Measurements from ENCODE around the gene DPP9. TPM values are rescaled to one million over a fixed set of nuclear protein-coding genes. Genes with fewer than 3 reads are reported as not detected.

The DPP9 gene
- total and polyA plus RNA-seq, 2 of the 13 experiments (the other 11 are each of a cell fraction or from before 2014, with no cell fraction given) = 8.4 to 25.8 TPM

GRCh38 chr19:4633140-4633967 lies 90.3 kb downstream of the DPP9 start (continued):
- TF ChIP-seq ZBTB10 (CRISPR knock-in tag; IDR thresholded peaks at IDR 0.05; ENCODE audit: borderline replicate concordance) = no peak
- no peak for TF ChIP-seq GMEB2 (CRISPR knock-in tag; IDR thresholded peaks at IDR 0.05; ENCODE audit: low read depth)
- no peak for TF ChIP-seq ZNF205 (CRISPR knock-in tag; IDR thresholded peaks at IDR 0.05)
- TF ChIP-seq TP53 (CRISPR knock-in tag; conservative IDR thresholded peaks at IDR 0.05) = no peak
- TF ChIP-seq NFRKB (IDR thresholded peaks at IDR 0.05) = no peak
- no peak for TF ChIP-seq ZMAT5 (CRISPR knock-in tag; IDR thresholded peaks at IDR 0.05; ENCODE audit: borderline replicate concordance, low read depth)
- no peak for TF ChIP-seq ZFP41 (CRISPR knock-in tag; IDR thresholded peaks at IDR 0.05; ENCODE audit: borderline replicate concordance)
- no peak for TF ChIP-seq PRPF4 (IDR thresholded peaks at IDR 0.05; ENCODE audit: low read depth, low read length, poor library complexity, severe bottlenecking)
- TF ChIP-seq ATF7-NPFF (CRISPR knock-in tag; IDR thresholded peaks at IDR 0.05; ENCODE audit: low read depth) = no peak
- no peak for TF ChIP-seq ZC3H13 (CRISPR knock-in tag; IDR thresholded peaks at IDR 0.05)
- TF ChIP-seq PPARG (CRISPR knock-in tag; conservative IDR thresholded peaks at IDR 0.05) = no peak

Small RNA genes lying within 50 kb of the gene (microRNA-seq; reads per million reads assigned to microRNA genes)
- gene MIR7-3 = 3.1 reads per million, percentile 20 among the genes with 10 or more reads in this experiment

Small RNA genes lying within 50 kb of the gene (small RNA-seq; reads per million reads assigned to genes)
- 0 to 1.9 (median 0) reads per million in 3 experiments for gene MIR7-3 (ENCODE audit: insufficient read depth in 2 of 3, insufficient read length in 3 of 3, low read depth in 2 of 3, low replicate concordance in 1 of 3)

Other genes starting within 250 kb of the DPP9 start
- 0.80 and 1.3 TPM in 2 replicates for gene PLIN4, start 205.4 kb downstream of the DPP9 start, total RNA-seq (2016; rRNA removed; fragmentation: Illumina TruSeq; extraction: Trizol)
- 1.1 and 1.9 TPM in 2 replicates for gene PLIN4, start 205.4 kb downstream of the DPP9 start, polyA plus RNA-seq (2011; rRNA removed)
- gene PLIN5, start 188.6 kb downstream of the DPP9 start, total RNA-seq (2016; rRNA removed; fragmentation: Illumina TruSeq; extraction: Trizol) = 1.6 and 1.8 TPM in 2 replicates
- 4.8 and 6.3 TPM in 2 replicates for gene PLIN5, start 188.6 kb downstream of the DPP9 start, polyA plus RNA-seq (2011; rRNA removed)
- gene LRG1, start 183.8 kb downstream of the DPP9 start, total RNA-seq (2016; rRNA removed; fragmentation: Illumina TruSeq; extraction: Trizol) = 7.1 and 12.0 TPM in 2 replicates
- gene LRG1, start 183.8 kb downstream of the DPP9 start, polyA plus RNA-seq (2011; rRNA removed) = 39.3 and 48.9 TPM in 2 replicates
- 37.0 and 67.1 TPM in 2 replicates for gene SEMA6B, start 164.2 kb downstream of the DPP9 start, total RNA-seq (2016; rRNA removed; fragmentation: Illumina TruSeq; extraction: Trizol)
- 45.5 and 56.2 TPM in 2 replicates for gene SEMA6B, start 164.2 kb downstream of the DPP9 start, polyA plus RNA-seq (2011; rRNA removed)
- 18.9 and 21.4 TPM in 2 replicates for gene TNFAIP8L1, start 84.3 kb downstream of the DPP9 start, total RNA-seq (2016; rRNA removed; fragmentation: Illumina TruSeq; extraction: Trizol)
- 13.4 and 14.2 TPM in 2 replicates for gene TNFAIP8L1, start 84.3 kb downstream of the DPP9 start, polyA plus RNA-seq (2011; rRNA removed)
- gene MYDGF, start 53.5 kb downstream of the DPP9 start, total RNA-seq (2016; rRNA removed; fragmentation: Illumina TruSeq; extraction: Trizol) = 51.2 and 116 TPM in 2 replicates
- 195 and 198 TPM in 2 replicates for gene MYDGF, start 53.5 kb downstream of the DPP9 start, polyA plus RNA-seq (2011; rRNA removed)
- gene FEM1A, start 67.9 kb upstream of the DPP9 start, total RNA-seq (2016; rRNA removed; fragmentation: Illumina TruSeq; extraction: Trizol) = 10.8 and 11.6 TPM in 2 replicates
- 3.2 and 4.2 TPM in 2 replicates for gene FEM1A, start 67.9 kb upstream of the DPP9 start, polyA plus RNA-seq (2011; rRNA removed)
- 0.95 and 1.3 TPM in 2 replicates for gene TICAM1, start 107.9 kb upstream of the DPP9 start, total RNA-seq (2016; rRNA removed; fragmentation: Illumina TruSeq; extraction: Trizol)
- 0.33 and 0.61 TPM in 2 replicates for gene TICAM1, start 107.9 kb upstream of the DPP9 start, polyA plus RNA-seq (2011; rRNA removed)
- 49.3 and 59.8 TPM in 2 replicates for gene PLIN3, start 143.8 kb upstream of the DPP9 start, total RNA-seq (2016; rRNA removed; fragmentation: Illumina TruSeq; extraction: Trizol)
- 57.9 and 69.4 TPM in 2 replicates for gene PLIN3, start 143.8 kb upstream of the DPP9 start, polyA plus RNA-seq (2011; rRNA removed)
- not detected in 2 replicates for gene ARRDC5, start 179.1 kb upstream of the DPP9 start, total RNA-seq (2016; rRNA removed; fragmentation: Illumina TruSeq; extraction: Trizol)
- gene ARRDC5, start 179.1 kb upstream of the DPP9 start, polyA plus RNA-seq (2011; rRNA removed) = not detected in 2 replicates
- 77.7 and 78.4 TPM in 2 replicates for gene UHRF1, start 185.7 kb upstream of the DPP9 start, total RNA-seq (2016; rRNA removed; fragmentation: Illumina TruSeq; extraction: Trizol)
- gene UHRF1, start 185.7 kb upstream of the DPP9 start, polyA plus RNA-seq (2011; rRNA removed) = 6.6 and 6.8 TPM in 2 replicates
- 4.4 and 4.9 TPM in 2 replicates for gene KDM4B, start 245.3 kb upstream of the DPP9 start, total RNA-seq (2016; rRNA removed; fragmentation: Illumina TruSeq; extraction: Trizol)
- 14.6 and 18.6 TPM in 2 replicates for gene KDM4B, start 245.3 kb upstream of the DPP9 start, polyA plus RNA-seq (2011; rRNA removed)